ENCODE results near the gene ST7L.

DNA sequence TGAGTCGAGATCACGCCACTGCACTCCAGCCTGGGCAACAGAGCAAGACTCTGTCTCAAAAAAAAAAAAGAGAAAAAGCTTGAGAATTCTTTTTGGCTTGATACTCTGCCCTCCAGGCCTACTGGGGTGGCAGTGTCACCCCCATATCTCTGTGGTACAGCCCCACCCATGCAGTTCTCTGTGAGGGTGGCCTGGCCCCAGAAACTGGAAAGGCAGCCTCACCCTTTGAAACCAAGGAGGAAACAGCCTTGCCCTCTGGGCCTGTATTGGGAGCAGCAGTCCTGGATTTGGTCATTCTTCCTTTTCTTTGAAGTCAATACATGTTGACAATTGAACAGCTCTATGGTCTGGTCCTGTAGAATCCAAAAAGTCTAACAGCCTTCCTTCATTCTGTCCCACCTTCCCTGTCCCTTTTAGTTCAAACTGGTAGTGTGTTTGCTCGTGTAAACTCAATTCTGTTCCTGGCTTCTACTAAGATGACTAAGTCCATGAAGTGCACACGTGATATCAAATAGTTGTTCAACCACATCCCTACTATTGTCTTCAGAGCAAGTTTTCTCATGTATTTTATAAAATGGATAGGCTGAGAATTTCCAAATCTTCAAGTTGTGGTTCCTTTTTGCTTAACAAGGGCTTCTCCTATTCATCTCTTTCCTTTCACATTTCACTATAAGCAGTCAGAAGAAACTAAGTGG, 13.2 kb downstream of the ST7L start:
- TF ChIP-seq, protein P1, sequence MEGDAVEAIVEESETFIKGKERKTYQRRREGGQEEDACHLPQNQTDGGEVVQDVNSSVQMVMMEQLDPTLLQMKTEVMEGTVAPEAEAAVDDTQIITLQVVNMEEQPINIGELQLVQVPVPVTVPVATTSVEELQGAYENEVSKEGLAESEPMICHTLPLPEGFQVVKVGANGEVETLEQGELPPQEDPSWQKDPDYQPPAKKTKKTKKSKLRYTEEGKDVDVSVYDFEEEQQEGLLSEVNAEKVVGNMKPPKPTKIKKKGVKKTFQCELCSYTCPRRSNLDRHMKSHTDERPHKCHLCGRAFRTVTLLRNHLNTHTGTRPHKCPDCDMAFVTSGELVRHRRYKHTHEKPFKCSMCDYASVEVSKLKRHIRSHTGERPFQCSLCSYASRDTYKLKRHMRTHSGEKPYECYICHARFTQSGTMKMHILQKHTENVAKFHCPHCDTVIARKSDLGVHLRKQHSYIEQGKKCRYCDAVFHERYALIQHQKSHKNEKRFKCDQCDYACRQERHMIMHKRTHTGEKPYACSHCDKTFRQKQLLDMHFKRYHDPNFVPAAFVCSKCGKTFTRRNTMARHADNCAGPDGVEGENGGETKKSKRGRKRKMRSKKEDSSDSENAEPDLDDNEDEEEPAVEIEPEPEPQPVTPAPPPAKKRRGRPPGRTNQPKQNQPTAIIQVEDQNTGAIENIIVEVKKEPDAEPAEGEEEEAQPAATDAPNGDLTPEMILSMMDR (IDR thresholded peaks at IDR 0.05; ENCODE audit: low read depth, low read length, poor library complexity, severe bottlenecking), result no peak
- TF ChIP-seq EZH2phosphoT487 (IDR thresholded peaks at IDR 0.05; ENCODE audit: borderline replicate concordance, low read length), result no peak

Data from DOHH2 (cell line).